Head of caudate nucleus (tissue), 42 donors: ENCODE data around the gene ALDH16A1.

Experiments used
- DNase-seq, 42 donors: peaks; one replicate each; pipeline versions ENCODE4 v3.0.0 to v3.0.0-alpha.2; 2020 to 2021; ENCODE audit warnings: mixed read lengths in 7 of 42
- intact Hi-C: fragments of 100-400 bp; cut with DNase I; formaldehyde crosslinking; loops from one replicate; pipeline ENCODE4 v1.15.0; 2022

Gene ALDH16A1

DNA sequence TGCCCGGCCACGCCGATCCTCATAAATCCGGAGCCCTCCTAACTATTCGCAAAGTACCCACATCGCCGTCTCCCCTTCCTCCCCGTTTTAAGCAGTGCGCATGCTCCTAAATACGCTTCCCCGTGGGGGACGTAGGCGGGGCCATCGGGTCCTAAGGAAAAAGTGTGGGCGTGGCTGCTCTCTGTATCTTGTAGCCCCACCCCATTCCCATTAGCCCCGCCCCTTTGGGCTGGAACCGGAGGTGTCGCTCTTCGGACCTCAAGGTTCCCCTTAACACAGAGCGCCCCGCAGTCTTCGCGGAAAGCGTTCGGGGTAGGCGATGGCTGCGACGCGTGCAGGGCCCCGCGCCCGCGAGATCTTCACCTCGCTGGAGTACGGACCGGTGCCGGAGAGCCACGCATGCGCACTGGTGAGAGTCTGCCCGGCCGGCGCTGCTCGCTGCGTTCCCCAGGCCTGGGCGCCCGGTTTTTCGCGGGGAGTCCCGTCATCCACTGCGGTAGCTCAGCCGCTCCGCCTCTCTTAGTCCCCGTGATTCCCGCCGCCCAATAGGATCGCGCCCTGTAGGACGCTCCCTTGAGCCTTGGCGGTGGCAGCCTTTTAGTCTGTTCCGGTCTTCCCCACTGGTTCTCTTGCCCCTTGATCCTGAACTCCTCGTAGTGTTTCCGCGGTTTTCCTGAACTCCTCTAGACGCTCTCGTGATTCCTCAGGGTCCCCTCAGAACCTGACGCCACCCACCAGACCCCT, at the start of gene ALDH16A1:
Gene ALDH16A1 (plus strand): TSS at position 213 of the 744 bp plus-strand sequence. CDS start 107 bp downstream, at position 320.
- intact Hi-C loops = no loop called here
- peak; percentile 98 to 100 (median 99) for DNase-seq

DNA sequence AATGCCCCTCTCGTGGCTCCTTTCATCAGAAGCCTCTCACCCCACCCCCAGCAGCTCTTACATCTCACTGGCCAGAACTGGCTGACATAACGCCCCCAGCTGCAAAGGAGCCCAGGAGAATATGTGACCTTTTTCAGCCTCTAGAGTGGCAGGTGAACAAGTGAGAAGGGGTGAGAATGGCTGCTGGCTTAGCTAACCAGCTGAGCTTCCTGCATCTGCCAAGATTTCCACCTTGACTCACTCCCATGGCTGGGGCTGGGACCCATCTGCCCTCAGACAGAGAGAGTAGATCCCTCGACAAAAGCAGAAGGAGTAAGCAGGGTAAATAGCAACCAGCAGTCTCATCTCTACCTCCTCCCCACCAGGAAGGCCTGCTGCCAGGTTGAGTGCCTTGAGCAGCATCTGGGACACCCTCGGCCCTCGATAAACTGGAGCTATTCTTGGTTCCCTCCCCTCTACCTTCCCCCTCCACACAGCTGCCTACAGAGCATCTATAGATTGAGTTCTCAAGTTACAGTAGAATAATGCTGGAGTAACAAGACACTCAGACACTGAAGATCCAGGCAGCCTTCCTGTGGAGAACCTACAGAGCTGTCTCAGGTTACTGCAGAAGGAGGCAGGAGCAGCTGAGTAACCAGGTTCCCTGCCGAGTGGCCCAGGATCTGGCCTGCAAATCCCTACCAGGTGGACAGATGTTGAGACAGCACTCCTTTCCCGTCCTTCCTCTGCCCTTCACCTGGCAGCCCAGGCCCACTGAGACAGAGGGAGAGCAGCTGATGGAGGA, 49.4 kb upstream of the ALDH16A1 start:
- intact Hi-C loops = no loop called here
- no peak for DNase-seq

DNA sequence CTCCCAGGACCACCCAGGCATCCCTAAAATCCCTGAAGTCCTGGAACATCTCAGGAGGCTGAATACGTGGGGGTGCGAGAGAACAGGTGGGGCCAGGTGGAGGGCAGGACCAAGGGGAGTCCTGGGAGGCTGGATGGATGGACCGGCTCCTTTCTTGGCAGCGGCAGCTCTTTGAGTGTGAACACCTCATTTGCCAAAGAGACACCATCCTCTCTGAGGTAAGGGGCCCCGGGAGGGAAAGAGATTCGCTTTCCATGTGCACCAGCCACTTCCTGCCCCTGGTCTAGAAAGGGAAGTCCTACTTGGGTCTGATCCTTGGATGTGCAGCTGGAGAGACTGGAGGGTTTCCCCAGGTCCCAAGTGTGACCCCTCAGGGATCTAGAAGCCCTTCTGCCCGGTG, 45.9 kb upstream of the ALDH16A1 start:
- intact Hi-C loops = no loop called here
- no peak for DNase-seq

DNA sequence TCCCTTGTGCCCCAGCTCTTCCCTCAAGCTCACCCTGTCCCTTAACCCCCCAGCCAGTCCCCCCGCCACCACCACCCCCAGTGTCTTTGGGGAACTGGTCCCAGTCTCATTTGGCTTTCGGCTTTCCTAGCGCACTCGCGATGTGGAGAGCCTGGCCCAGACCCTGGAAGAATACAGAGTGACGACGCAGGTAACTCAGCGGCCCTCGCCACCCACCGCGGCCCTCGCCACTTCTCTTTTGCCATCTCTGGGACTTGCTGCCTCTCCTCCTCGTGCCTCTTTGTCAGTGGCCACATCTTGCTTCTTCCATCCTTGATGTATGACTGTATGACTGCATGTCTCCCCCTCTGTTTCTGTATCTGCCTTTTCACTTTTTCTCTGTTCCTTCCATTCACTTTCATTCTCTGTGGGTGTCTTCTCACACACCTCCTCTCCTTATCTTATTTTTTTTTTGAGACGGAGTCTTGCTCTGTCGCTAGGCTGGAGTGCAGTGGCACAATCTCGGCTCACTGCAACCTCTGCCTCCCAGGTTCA, 45.5 kb upstream of the ALDH16A1 start:
- DNase-seq = no peak
- intact Hi-C loops = no loop called here

DNA sequence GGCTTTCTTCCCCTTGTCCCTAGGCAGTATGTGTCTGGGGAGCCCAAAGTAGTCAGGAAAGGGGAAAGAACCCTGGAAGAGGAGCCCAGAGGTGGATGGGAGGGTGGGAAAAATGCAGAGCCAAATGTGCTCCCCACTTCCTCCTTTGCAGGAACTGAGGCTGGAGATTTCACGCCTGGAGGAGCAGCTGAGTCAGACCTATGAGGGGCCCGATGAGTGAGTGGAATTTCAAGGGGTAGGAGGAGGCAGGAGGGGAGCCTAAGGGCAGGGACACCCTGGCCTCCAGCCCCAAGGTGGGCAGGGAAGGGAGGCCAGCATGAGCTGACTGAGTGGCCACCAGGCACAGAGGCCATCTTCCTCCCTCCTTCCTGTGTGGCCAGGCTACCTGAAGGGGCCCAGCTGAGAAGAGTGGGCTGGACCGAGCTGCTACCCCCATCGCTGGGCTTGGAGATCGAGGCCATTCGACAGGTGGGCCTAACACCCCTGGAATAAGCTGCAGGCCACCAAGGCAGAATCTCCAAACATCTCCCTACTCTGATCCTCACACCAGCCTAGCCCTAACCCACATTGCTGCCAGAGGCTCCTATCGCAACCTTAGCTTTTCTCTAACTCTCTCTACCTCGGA, 44.1 kb upstream of the ALDH16A1 start:
- intact Hi-C loops = no loop called here
- DNase-seq = no peak

DNA sequence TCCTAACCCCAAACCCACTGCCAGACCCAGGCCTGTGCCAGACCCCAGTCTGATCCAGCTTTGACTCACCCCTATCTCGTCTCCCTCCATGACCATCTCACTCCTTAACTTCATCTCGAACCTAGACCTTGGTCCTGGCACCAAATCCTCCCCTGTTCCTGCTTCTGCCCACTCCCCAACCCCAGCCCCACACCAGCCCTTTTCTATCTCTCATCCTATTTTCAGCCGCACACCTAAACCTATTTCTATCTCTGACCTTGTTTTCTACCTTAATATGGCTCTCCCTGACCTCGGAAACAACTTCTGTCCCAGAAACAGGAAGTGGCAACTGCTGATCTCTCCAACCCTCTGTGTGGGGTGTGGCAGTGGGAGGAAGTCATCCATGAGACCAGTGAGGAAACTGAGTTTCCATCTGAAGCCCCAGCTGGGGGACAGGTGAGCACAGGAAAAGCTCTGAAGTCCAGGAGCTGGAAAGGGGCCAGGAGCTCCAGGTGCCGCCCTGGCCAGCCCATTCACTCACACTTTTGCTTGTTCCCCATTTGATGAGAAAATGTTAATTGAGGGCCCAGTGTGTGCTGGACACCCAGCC, 43.5 kb upstream of the ALDH16A1 start:
- no peak for DNase-seq
- intact Hi-C loops = no loop called here

DNA sequence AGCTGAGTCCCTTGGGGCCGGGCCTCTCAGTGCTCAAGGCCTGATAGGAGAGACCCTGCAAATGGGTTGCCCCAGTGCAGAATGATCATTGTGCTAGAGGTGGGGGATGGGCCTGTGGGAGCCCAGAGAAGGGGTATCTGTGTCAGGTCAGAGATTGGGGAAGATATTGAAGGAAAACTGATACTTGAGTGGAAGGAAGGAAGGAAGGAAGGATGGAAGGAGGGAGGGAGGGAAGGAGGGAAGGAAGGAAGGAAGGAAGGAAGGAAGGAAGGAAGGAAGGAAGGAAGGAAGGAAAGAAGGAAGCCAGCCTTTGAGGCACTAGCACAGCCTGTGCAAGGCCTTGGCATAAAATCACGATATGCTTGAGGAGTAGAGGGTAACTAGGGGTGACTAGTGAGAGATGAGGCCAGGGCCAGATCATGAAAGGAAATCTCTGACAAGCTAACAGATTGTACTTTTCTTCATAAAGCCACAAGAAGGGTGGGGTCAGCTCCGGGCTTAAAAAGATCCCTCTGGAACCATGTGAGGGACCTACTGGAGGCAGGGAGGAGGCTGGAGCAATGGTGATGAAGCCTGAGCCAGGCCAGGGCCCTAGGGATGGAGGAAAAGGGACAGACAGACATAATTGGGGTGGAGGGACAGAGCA, 41.2 kb upstream of the ALDH16A1 start:
- no peak for DNase-seq
- intact Hi-C loops = no loop called here

DNA sequence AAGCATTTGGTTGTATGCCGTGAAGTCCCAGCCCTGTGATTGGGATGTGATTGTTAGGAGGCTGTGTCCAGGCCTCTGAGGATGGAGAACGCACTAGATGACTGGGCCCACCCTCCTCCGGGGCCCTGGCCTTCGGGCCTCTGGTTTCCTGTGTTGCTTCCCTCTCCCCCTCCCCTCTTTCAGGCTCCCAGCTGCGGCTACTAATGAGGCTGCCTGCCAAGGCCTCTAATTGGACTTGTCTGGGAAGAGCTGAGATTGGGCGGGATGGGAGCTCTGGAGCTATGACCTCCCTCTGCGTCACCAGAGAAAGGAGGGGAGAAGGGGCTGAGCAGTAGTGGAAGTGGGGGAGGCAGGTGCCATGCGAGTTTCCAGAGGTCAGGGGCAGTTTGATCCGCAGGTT, 39.7 kb upstream of the ALDH16A1 start:
- no peak for DNase-seq
- intact Hi-C loops = no loop called here

DNA sequence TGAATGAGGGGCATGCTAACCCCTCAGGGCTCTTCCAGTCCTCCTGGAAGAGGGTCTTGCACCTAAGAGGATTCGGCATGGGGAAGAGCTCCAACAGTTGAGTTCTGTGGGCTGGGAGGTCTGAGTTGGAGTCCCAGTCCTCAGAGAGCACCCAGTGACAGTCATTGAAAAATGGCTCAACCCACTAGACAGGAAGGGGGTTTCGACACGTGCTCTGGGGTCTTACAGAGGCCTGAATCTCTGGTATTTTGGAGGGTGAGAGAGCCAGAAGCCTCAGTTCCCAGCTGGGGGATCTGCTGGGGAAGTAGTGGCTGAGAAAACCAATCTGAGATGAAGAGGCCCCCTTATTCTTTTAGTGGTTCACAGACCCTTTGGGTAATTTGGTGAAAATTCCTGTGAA, 38.8 kb upstream of the ALDH16A1 start:
- no peak for DNase-seq
- intact Hi-C loops = no loop called here

DNA sequence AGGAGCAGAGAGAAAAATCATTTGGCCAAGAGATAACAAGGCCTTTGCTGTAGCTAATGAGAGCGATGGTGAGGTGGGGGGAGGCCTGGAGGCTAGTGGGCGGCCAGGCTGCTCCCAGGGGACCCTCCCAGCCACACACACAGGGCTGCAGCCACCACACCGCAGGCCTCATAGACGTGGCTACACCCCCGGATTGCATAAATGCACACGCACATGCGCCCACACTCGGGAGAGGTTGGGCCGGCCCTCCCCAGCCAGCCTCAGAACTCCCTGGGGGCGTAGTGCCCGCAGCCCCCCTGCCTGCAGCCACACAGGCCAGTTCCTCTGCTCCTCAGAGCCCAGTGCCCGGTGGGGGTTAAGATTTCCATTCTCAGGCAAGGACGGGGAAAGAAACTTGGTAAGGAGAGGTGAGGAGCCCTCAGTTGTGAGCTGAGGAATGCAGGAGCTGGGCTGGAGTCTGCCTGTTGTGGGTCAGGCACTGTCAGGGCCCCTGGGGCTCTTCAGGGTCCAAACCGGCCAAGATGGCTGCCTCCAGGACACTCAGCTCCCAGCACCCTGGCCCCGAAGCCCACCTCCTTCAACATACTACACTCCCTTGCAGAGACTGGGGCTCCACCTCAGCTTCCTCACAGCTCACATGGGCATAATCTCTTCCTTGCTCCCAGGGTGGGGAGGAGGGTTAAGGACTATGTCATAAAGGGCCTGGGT, 37.8 kb upstream of the ALDH16A1 start:
- intact Hi-C loops = no loop called here
- no peak for DNase-seq

DNA sequence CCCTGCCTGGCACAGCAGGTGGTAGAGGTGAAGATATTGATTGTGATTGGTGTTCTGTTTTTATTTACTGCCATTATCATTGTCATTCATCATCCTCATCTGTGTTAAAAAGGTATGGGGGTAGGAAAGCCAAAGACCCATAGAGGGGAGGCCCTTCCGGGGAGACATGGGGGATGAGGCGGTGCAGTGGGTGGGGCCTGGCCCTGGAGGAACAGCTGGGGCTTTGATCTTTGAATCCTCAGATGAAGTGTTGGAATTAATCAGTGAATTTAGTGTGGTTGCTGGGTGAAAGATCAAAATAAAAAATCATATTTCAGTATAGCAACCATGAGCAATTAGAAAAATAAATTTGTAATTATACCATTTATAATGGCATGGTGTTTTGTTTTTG, 37.2 kb upstream of the ALDH16A1 start:
- intact Hi-C loops = no loop called here
- no peak for DNase-seq

DNA sequence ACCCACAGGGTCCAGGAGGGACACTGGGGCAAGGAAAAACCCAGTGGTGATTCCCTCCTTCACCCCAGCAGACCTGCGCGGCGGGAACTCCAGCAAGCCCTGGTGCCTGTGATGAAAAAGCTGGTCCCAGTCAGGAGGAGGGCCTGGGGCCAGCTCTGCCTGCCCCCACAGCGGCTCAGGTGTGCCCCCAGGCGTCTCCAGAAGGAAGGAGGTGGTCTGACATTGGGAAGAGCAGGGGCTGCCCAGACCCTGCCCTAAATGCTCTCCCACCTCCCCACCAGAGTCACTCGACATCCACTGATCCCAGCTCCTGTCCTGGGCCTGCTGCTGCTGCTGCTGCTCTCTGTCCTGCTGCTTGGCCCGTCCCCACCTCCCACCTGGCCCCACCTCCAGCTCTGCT, 35.9 kb upstream of the ALDH16A1 start:
- intact Hi-C loops = no loop called here
- no peak for DNase-seq

DNA sequence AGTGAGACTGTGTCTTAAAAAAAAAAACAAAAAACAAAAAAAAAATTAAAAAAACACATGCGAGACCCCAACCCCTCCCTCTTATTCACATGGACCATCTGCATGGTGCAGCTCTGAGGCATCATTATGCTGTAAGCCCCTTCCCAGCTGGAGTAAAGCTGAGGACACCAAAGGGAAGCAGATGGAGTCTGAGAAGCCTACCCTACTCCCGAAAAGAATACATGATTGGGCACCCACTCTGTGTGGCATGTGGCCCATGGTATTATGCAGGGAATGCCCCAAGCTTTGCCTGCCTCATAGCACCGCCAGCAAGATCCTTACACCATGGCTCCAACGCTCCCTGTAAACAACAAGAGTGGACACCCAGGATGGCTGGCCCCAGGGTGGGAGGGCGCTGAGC, 34.5 kb upstream of the ALDH16A1 start:
- DNase-seq = no peak
- intact Hi-C loops = no loop called here

DNA sequence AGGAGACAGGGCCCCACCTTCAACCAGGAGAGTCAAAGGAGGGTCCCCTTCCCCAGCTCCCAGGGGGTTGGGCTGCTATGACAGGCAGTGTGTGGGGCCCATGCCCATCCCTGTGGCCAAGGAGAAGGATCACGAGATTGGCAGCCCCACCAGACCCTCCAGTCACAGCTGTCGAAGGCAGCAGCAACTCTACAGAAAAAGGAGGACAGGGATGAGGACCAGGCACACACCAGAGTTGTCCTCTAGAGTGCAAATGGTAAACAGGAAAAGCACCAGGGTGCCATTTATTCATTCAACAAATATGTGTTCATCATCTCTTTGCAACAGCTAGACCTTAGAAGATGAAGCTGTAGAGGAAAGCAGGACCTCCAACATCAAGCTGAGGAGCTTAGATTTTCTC, 33.9 kb upstream of the ALDH16A1 start:
- no peak for DNase-seq

DNA sequence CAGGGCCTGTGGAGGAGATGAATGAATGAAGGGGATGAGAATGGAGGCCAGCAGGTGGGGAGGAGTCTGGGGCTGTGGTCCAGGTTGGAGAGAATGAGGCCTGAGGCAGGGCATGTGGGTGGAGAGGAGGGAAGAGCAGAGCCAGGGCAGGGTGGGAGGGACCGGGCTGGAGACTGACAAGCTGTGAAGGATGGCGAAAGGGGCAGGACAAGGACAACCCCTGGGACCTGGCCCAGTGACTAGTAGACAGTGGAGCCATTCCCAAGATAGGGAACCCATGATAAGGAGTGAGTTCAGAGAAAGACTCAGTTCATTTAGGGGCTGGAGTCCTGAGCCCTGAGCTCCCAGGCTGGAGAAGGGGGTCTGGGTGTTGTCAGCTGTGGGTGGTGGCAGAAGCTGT, 32.8 kb upstream of the ALDH16A1 start:
- intact Hi-C loops = no loop called here
- no peak for DNase-seq

More for the DNA sequence above, 33.9 kb upstream of the ALDH16A1 start:
- intact Hi-C loops = no loop called here

DNA sequence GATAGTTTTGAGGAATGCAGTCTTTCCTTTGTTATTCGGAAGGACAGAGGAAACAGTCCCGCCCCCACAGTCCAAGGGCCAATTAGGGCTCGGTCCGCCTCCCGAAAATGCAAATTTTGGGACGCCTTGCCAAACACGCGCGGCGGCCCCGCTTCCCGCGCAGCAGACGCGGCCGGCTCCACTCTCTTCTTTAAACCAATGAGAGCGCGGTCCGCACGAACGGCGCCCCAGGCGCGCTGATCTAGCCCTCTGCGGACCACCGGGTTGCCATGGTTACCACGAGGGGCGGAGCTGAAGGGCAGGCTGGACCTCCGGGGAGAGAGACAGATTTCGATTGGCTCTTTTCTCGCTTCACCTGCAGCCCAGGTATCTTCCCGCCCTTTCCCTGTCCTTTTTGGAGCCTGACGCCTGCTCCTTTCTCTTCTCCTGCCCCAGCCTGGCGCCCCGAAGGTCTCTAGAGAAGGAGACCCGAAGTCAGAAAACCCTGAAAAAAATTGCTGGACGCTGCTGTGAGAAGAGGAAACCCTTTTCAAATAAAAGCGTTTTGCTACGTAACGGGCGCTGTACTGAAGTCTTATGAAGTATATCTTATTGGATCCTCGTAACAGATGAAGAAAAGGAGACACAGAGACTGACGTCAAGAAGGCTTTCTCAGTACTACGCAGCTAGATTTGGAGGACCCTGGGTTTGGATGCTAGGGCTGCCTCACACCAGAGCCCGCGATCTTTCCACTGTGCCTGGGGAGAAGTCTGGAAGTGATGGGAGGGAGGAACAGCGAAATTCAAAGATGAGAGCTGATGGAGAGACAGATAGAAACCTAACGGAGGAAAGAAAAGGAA, 31.8 kb upstream of the ALDH16A1 start:
- intact Hi-C loops = no loop called here
- DNase-seq = peak in 30 of 42 donors; percentile 6 to 61 (median 22)

DNA sequence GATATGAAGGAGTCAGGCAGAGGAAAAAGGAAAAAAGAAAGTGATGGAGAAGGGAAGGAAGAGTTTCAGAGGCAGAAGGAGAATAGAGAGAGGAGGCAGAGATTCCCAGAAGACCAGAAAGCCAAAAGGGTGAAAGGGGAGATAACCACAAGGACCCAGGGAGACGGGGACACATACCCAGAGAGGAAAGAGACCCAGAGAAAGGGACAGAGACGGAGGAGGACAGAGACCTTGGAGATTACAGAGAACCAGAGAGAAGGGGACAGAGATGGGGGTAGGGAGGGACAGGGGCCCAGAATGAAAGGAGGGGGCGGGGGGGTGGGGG, 31.2 kb upstream of the ALDH16A1 start:
- DNase-seq = no peak
- intact Hi-C loops = no loop called here
